OCI-LY3 (cell line): ENCODE results near the gene TRERF1.

Source experiments
- H2AFZ ChIP-seq: fragments of 200-600, 300-600 bp; shearing (Covaris generic); 2 replicates; pipeline ENCODE4 v1.6.0; 2014; ENCODE audit warnings: antibody characterized with exemption, low read depth, low read length
- H3K27ac ChIP-seq: fragments of 200-600, 300-600 bp; sonication (generic); 2 replicates; pipeline ENCODE4 v1.5.1; 2014; ENCODE audit warnings: mild to moderate bottlenecking, low read length, moderate library complexity, mixed read lengths
- H3K27me3 ChIP-seq: fragments of 200-600, 300-600 bp; sonication (generic); 2 replicates; pipeline ENCODE4 v1.6.1; 2014; ENCODE audit warnings: low read depth, low read length, mixed read lengths
- H3K36me3 ChIP-seq: fragments of 200-600, 300-600 bp; sonication (generic); replicated peaks from 2 replicates; pipeline ENCODE3; 2014; ENCODE audit warnings: low read depth, low read length, mixed read lengths
- H3K4me1 ChIP-seq: fragments of 300-600, 200-600 bp; sonication (generic); 2 replicates; pipeline ENCODE4 v1.6.1; 2014; ENCODE audit warnings: low read length, mixed read lengths
- H3K4me2 ChIP-seq: fragments of 200-600, 300-600 bp; sonication (generic); 2 replicates; pipeline ENCODE4 v1.6.1; 2014; ENCODE audit warnings: low read length, mixed read lengths
- H3K4me3 ChIP-seq: fragments of 300-600, 200-600 bp; sonication (generic); 2 replicates; pipeline ENCODE4 v1.5.1; 2014; ENCODE audit warnings: antibody characterized with exemption, mild to moderate bottlenecking, low read length, moderate library complexity
- H3K79me2 ChIP-seq: fragments of 300-600, 200-600 bp; shearing (Covaris generic); 2 replicates; pipeline ENCODE4 v1.6.1; 2014; ENCODE audit warnings: mild to moderate bottlenecking, low read length, mixed read lengths
- H3K9ac ChIP-seq: fragments of 300-600, 200-600 bp; shearing (Covaris generic); 2 replicates; pipeline ENCODE4 v1.6.0; 2014; ENCODE audit warnings: mild to moderate bottlenecking, low read length, moderate library complexity
- H3K9me3 ChIP-seq: fragments of 200-600, 300-600 bp; shearing (Covaris generic); 2 replicates; pipeline ENCODE4 v1.6.1; 2014; ENCODE audit warnings: low read length, mixed read lengths; ENCODE audit not compliant: insufficient read depth
- H4K20me1 ChIP-seq: fragments of 200-600, 300-600 bp; sonication (generic); 2 replicates; pipeline ENCODE4 v1.6.1; 2016; ENCODE audit warnings: low read length, mixed read lengths; ENCODE audit not compliant: insufficient read depth
- EZH2phosphoT487 ChIP-seq: fragments of 200-600 bp; shearing (Covaris generic); IDR thresholded peaks from 2 replicates; pipeline ENCODE4 v1.6.1; 2018; ENCODE audit warnings: antibody characterized with exemption, mixed run types, low read depth
- TF ChIP-seq, protein P1 (sequence below): fragments of 200-600, 300-600 bp; sonication (generic); IDR thresholded peaks from 2 replicates; pipeline ENCODE4 v1.5.1; 2014; ENCODE audit warnings: antibody characterized with exemption, low read length, low read depth

Gene TRERF1

DNA sequence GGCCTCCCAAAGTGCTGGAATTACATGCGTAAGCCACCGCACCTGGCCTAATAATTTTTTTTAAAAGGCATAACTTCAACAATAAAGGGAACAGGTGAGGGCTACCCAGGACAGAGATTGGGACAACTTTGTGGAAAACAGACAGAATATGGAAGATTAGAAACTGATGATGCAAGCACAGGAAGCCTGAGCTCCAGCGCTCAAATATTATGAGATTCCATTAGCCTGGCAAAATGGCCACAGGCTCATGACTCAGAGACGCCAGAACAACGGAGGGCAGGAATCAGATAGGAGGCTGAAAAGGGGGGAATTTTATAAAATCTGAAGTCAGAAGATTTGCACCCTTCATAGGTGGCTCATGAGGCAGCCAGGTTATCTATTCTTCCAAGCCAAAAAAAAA is 131.0 kb downstream of the TRERF1 start:
- Histone ChIP-seq H3K9ac (no peak overlapping the region), H3K79me2 (peaks cover 17% of the 10 kb centered on the region), H3K27ac (no peak overlapping the region), H4K20me1 (peaks cover 11% of the 10 kb centered on the region; the same call in 1 of the 2 replicates), H3K4me1 (peaks cover 19% of the 10 kb centered on the region), H2AFZ (no peak overlapping the region), H3K4me3 (no peak overlapping the region), H3K4me2 (no peak overlapping the region), H3K36me3 (no peaks in the 10 kb centered on the region), H3K9me3 (no peaks in the 10 kb centered on the region), H3K27me3 (no peaks in the 10 kb centered on the region)
- TF ChIP-seq, protein P1, sequence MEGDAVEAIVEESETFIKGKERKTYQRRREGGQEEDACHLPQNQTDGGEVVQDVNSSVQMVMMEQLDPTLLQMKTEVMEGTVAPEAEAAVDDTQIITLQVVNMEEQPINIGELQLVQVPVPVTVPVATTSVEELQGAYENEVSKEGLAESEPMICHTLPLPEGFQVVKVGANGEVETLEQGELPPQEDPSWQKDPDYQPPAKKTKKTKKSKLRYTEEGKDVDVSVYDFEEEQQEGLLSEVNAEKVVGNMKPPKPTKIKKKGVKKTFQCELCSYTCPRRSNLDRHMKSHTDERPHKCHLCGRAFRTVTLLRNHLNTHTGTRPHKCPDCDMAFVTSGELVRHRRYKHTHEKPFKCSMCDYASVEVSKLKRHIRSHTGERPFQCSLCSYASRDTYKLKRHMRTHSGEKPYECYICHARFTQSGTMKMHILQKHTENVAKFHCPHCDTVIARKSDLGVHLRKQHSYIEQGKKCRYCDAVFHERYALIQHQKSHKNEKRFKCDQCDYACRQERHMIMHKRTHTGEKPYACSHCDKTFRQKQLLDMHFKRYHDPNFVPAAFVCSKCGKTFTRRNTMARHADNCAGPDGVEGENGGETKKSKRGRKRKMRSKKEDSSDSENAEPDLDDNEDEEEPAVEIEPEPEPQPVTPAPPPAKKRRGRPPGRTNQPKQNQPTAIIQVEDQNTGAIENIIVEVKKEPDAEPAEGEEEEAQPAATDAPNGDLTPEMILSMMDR, result no peak
- no peak for TF ChIP-seq EZH2phosphoT487

DNA sequence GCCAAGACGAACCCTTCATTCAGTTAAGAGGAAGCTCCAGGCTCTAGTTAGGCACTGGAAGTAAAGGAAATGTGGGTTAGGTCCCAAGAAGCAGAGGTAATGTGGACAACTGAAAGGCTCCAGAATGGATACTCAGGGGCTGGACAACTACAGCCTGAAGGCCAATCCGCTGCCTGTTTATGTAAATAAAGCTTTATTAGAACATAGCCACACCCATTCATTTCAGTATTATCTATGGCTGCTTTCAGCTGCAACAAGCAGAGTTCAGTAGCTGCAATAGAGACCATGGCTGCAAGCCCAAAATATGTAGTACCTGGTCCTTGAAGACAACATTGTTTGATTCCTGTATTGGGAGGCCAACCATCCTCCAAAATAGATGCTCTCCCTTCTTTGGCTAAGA is 133.2 kb downstream of the TRERF1 start:
- Histone ChIP-seq H3K9me3 (no peaks in the 10 kb centered on the region), H4K20me1 (peaks cover 1% of the 10 kb centered on the region; the same call in 1 of the 2 replicates), H3K79me2 (peaks cover 15% of the 10 kb centered on the region), H3K27ac (no peak overlapping the region), H3K9ac (no peak overlapping the region), H3K36me3 (no peaks in the 10 kb centered on the region), H3K4me1 (peaks cover 35% of the 10 kb centered on the region), H3K4me2 (no peak overlapping the region), H3K27me3 (no peaks in the 10 kb centered on the region), H3K4me3 (no peak overlapping the region), H2AFZ (no peak overlapping the region)
- TF ChIP-seq, protein P1, result no peak
- TF ChIP-seq EZH2phosphoT487, result no peak

DNA sequence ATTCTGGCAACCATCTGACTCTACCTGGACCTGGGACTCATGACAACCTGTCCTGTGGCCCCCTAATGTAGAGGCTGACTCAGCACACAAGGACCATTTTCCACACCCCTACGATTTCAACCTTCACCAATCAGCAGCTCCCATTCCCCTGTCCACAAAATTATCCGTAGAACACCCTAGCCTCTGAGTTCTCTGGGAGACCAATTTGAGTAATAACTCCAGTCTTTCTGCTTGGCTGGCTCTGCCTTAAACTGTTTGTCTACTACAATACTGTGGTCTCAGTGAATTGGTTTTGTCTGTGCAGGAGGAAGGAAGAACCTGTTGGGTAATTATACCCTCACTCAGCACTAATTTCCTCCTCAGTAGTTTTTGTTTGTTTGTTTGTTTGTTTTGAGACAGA is 134.7 kb downstream of the TRERF1 start:
- no peaks in the 10 kb centered on the region for H3K9me3 ChIP-seq
- peak overlapping the region; percentile 30 for H3K4me3 ChIP-seq
- H3K4me1 ChIP-seq, result peaks cover 35% of the 10 kb centered on the region
- no peaks in the 10 kb centered on the region for H3K36me3 ChIP-seq
- H3K27ac ChIP-seq, result peak overlapping the region; percentile 79
- H3K4me2 ChIP-seq, result peak overlapping the region; percentile 61
- no peak for TF ChIP-seq EZH2phosphoT487
- TF ChIP-seq, protein P1, result no peak
- H2AFZ ChIP-seq, result no peak overlapping the region
- H3K9ac ChIP-seq, result peak overlapping the region; percentile 20; the same call in 1 of the 2 replicates
- peaks cover 13% of the 10 kb centered on the region for H3K79me2 ChIP-seq
- H4K20me1 ChIP-seq, result no peaks in the 10 kb centered on the region
- H3K27me3 ChIP-seq, result no peaks in the 10 kb centered on the region

DNA sequence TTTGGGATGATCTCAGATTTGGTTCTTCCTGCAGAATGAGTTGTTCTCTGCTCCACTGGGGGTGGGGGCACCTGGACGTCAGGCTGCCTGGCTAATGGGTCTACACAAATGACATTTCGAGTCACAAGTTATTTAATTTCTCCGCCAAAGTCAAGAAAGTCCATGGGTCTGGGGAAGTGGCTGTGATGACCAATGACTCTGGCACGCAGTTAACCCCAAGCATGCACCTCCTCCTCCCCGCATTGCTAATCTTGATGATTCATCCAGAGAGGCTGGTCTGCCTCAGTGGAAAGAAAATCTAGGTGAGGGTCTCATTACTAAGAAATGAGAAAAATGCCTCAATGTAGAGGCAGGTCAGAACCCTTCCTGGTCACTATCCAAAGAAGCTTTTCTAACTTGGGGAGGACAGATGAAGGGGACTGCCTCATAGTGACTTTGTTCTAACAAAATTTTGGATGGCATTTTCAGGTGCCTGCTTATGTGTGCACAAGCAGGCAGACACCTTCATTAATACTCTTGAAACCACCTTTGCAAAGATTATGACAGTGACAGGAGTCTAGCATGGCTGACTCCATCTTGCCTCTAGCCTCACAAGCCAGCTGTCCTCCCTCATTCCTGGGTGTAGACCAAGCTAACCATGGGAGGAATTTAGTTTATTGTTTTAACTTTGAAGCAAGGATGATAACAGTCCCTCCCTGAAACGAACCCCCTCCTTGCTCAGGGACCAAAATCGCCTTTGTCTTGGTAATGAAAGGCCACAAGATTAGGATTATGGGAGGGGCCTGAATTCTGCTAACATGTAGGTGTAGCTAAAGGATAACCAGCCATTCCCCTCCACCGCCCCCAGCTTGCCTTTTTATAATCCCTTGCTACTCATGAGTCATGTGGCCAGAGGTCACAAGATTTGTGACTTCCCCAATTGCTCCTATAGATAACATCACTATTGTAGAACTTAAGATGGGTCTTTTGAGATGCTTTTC is 135.4 kb downstream of the TRERF1 start:
- no peak for TF ChIP-seq EZH2phosphoT487
- TF ChIP-seq, protein P1, result no peak
- H3K4me2 ChIP-seq, result peak overlapping the region; percentile 61
- H3K4me1 ChIP-seq, result peaks cover 35% of the 10 kb centered on the region
- no peaks in the 10 kb centered on the region for H3K27me3 ChIP-seq
- H3K36me3 ChIP-seq, result no peaks in the 10 kb centered on the region
- peak overlapping the region; percentile 18; the same call in 1 of the 2 replicates for H3K9ac ChIP-seq
- H3K9me3 ChIP-seq, result no peaks in the 10 kb centered on the region
- peak overlapping the region; percentile 30 for H3K4me3 ChIP-seq
- H4K20me1 ChIP-seq, result no peaks in the 10 kb centered on the region
- H3K79me2 ChIP-seq, result peaks cover 10% of the 10 kb centered on the region
- peak overlapping the region; percentile 79 for H3K27ac ChIP-seq
- no peak overlapping the region for H2AFZ ChIP-seq
